Inflammatory macrophage (primary cell): ENCODE measurements around the gene TROAP.
"Not testable (repeated sequence)": the region's sequence is repeated elsewhere in the genome, so short reads cannot be mapped to it uniquely, and the experiment has no call there.

Experiments used
- DNase-seq, 2 donors: peaks; one replicate each; pipeline ENCODE4 v3.0.0-alpha.2; 2020 to 2022

TROAP gene

GRCh38 chr12:49295082-49295936 lies 27.7 kb upstream of the TROAP start, which contains the start of gene PRPH:
Gene PRPH, plus strand, starts transcription at chr12:49295147. Its CDS starts 54 bp downstream, at chr12:49295201.
- no peak for DNase-seq

- DNase-seq, result peak; percentile 25 to 30
Observed at GRCh38 chr12:49296034-49296835, 26.8 kb upstream of the TROAP start.

- peak; percentile 26 to 55 for DNase-seq
Observed at GRCh38 chr12:49296836-49297694, 26.0 kb upstream of the TROAP start.

- DNase-seq, result no peak
Observed at GRCh38 chr12:49297695-49298060, 25.4 kb upstream of the TROAP start.

- peak in 1 of 2 donors; percentile 36 for DNase-seq
Observed at GRCh38 chr12:49298160-49298559, 24.9 kb upstream of the TROAP start.

- DNase-seq, result no peak
Observed at GRCh38 chr12:49301760-49302159, 21.3 kb upstream of the TROAP start.

DNA sequence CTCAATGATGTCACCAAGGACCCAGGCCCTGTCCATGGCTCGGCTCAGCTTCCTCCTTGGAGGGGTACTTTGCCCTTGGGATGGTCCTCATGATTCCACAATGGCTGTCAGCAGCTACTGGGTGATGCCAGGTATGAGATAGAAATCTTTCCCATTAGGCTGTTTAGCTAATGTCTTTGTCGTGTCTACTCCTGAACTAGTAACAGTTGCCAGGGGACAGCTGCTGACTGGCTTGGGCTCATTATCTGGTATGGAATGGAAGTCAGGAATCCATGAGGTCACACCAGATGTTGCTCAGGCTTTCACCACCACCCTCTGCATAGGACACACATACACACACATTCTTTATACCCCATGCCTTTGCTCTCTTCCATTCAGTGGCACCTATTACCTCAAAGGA lies 18.9 kb upstream of the TROAP start:
- DNase-seq, result no peak

DNA sequence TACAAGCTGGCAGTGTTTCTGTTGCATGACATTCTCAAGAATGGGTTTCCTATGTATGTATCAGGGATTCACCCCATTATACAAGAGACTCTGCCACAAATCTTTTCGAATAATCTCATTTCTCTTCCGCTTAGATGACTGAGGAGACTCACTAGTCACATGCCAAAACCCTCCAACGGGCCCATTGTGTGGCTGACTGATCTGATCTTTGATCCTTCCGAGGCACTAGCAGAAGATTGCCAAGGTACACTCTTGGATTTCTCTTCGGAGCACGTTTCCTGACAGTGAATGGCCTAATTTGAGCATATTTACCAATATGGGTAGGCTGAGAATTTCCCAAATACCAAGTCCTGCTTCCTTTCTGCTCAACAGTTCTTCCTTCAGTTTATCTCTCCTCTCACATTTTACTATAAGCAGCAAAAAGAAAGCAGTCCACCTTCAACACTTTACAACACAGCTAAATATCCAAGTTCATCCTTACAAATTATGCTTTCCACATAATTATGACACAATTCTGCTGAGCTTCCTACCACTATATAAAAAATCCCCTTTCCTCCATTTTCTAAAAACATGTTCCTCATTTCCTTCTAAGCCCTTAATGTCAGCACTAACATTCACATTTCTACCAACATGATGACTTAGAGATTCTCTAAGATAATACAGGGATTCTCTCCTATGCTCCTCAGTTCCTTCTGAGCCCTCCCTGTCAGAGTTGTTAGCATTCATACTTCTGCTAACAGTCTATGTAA lies 17.1 kb upstream of the TROAP start:
- DNase-seq, result peak; percentile 24 to 70

DNA sequence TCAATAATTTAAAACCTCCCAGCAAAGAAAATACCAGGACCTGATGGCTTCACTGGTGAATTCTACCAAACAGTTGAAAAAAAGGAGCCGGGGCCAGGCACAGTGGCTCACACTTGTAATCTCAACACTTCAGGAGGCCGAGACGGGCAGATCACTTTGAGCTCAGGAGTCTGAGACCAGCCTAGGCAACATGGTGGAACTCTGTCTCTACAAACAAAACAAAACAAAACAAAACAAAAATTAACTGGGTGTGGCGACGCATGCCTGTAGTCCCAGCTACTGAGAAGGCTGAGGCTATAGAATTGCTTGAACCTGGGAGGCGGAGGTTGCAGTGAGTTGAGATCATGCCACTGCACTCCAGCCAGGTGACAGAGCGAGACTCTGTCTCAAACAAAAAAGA lies 13.7 kb upstream of the TROAP start:
- DNase-seq, result no peak

DNA sequence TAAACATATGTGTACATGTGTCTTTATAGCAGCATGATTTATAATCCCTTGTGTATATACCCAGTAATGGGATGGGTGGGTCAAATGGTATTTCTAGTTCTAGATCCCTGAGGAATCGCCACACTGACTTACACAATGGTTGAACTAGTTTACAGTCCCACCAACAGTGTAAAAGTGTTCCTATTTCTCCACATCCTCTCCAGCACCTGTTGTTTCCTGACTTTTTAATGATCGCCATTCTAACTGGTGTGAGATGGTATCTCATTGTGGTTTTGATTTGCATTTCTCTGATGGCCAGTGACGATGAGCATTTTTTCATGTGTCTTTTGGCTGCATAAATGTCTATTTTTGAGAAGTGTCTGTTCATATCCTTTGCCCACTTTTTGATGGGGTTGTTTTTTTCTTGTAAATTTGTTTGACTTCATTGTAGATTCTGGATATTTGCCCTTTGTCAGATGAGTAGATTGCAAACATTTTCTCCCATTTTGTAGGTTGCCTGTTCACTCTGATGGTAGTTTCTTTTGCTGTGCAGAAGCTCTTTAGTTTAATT lies 12.5 kb upstream of the TROAP start:
- DNase-seq, result not testable (repeated sequence)

- no peak for DNase-seq
Observed at GRCh38 chr12:49314811-49315210, 8.2 kb upstream of the TROAP start.

DNA sequence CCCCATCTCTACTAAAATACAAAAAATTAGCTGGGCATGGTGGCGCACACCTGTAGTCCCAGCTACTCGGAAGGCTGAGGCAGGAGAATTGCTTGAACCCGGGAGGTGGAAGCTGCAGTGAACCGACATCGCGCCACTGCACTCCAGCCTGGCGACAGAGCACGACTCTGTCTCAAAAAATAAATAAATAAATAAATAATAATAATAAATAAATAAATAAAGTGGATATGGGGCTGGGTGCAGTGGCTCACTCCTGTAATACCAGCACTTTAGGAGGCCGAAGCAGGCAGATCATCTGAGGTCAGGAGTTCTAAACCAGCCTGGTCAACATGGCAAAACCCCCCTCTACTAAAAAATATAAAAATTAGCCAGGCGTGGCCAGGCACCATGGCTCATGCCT lies 5.9 kb upstream of the TROAP start:
- DNase-seq, result not testable (repeated sequence)

GRCh38 chr12:49320411-49321103 lies 2.5 kb upstream of the TROAP start:
- DNase-seq, result not testable (repeated sequence)

DNA sequence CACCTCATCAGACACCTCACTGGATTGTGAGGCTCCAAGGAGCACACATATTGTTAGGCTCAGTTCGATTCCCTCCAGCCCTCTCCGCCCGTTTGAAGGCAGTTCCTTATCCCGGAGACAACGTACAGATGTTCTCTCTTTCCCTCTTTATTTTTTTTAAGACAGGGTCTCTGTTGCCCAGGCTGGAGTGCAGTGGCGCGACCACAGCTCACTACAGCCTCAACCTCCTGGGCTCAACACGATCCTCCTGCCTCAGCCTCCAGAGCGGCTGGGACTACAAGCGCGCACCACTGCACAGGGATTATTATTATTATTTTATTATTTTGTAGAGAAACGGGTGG lies 718 bp upstream of the TROAP start:
- no peak for DNase-seq

GRCh38 chr12:49323524-49324097 lies 556 bp downstream of the TROAP start:
- no peak for DNase-seq

- no peak for DNase-seq
Observed at GRCh38 chr12:49325606-49326005, 2.6 kb downstream of the TROAP start.

GRCh38 chr12:49327368-49327767 lies 4.3 kb downstream of the TROAP start:
- DNase-seq, result no peak

DNA sequence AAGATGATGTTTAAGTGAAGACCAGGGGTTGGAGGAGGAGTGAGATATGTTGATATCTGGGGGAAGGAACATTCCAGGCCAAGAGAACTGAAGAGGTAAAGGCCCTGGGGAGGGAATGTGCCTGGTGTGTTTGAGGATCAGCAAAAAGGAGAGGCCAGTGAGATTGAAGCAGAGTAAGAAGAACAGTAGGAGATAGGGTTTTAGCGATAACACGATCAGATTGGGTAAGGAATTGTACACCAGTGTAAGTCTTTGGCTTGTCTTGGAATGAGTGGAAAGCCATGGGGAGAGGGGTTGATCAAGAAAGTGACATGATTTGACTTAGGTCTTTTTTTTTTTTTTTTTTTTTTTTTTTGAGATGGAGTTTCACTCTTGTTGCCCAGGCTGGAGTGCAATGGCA lies 4.8 kb downstream of the TROAP start:
- DNase-seq, result no peak

DNA sequence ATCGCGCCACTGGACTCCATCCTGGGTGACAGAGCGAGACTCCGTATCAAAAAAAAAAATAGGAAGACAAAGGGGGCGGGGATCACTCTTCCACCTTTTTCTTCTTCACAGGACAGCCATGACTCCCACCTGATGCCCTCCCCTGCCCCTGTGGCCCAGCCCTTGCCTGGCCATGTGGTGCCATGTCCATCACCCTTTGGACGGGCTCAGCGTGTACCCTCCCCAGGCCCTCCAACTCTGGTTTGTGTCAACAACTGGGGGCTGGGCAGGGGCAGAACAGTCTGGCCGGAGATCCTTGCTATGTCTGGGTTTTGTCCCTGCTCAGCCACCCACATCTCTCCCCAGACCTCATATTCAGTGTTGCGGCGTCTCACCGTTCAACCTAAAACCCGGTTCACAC lies 5.8 kb downstream of the TROAP start:
- no peak for DNase-seq

DNA sequence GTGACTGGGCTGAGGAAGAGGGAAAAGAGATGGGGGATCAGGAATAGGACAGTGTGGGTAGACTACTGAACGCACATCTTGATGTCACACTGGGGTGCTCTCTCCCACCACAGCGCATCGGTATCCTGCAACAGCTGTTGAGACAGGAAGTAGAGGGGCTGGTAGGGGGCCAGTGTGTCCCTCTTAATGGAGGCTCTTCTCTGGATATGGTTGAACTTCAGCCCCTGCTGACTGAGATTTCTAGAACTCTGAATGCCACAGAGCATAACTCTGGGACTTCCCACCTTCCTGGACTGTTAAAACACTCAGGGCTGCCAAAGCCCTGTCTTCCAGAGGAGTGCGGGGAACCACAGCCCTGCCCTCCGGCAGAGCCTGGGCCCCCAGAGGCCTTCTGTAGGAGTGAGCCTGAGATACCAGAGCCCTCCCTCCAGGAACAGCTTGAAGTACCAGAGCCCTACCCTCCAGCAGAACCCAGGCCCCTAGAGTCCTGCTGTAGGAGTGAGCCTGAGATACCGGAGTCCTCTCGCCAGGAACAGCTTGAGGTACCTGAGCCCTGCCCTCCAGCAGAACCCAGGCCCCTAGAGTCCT lies 7.1 kb downstream of the TROAP start:
- DNase-seq, result no peak
